Naive thymus-derived CD4-positive, alpha-beta T cell (primary cell): ENCODE measurements around the gene TFRC. TPM values are rescaled to one million over a fixed set of nuclear protein-coding genes. Genes with fewer than 3 reads are reported as not detected.
"Not testable (repeated sequence)": the region's sequence is repeated elsewhere in the genome, so short reads cannot be mapped to it uniquely, and the experiment has no call there.

ENCODE experiments used
- ATAC-seq: fragments of 150-1000 bp; cut with Tn5 transposase; 2 replicates; pipeline ENCODE4 v1.10.0; 2021; ENCODE audit warnings: mild to moderate bottlenecking, moderate library complexity
- CTCF ChIA-PET: fragments of 350-600 bp; sonication (Branson Sonifier 250); formaldehyde crosslinking; loops from one replicate; lab custom pipeline; 2021; ENCODE audit warnings: antibody characterized with exemption; lab: Charles Lee
- POLR2A ChIA-PET: fragments of 350-600 bp; sonication (Branson Sonifier 250); formaldehyde crosslinking; loops from one replicate; lab custom pipeline; 2021; ENCODE audit warnings: antibody characterized with exemption, inconsistent platforms; lab: Charles Lee
- DNase-seq, 9 donors: peaks; one replicate each; pipeline versions ENCODE4 v3.0.0 to v3.0.0-alpha.2; 2020 to 2022; ENCODE audit warnings: mixed read lengths in 1 of 9
- H3K27ac ChIP-seq: one replicate; pipeline ENCODE4 v1.7.0; 2013; ENCODE audit warnings: mild to moderate bottlenecking, low read depth, low read length, moderate library complexity
- H3K27me3 ChIP-seq, 2 donors: one replicate each; pipeline ENCODE4 v1.7.0; 2013; ENCODE audit warnings: low read length in 2 of 2, mild to moderate bottlenecking in 2 of 2, moderate library complexity in 2 of 2; ENCODE audit not compliant: control insufficient read depth in 2 of 2, insufficient read depth in 2 of 2
- H3K36me3 ChIP-seq, 3 experiments: 1 replicate in 2 of 3; 2 replicates in 1 of 3; pipeline ENCODE4 v1.7.0; 2013; ENCODE audit warnings: low read length in 3 of 3, mild to moderate bottlenecking in 3 of 3, moderate library complexity in 1 of 3; ENCODE audit not compliant: insufficient read depth in 3 of 3, control insufficient read depth in 2 of 3
- H3K4me1 ChIP-seq, 2 donors: one replicate each; pipeline ENCODE4 v1.7.0; 2013; ENCODE audit warnings: low read length in 2 of 2, mild to moderate bottlenecking in 2 of 2, moderate library complexity in 1 of 2; ENCODE audit not compliant: control insufficient read depth in 2 of 2, insufficient read depth in 2 of 2
- H3K4me3 ChIP-seq: 2 replicates; pipeline ENCODE4 v1.7.0; 2013; ENCODE audit warnings: mild to moderate bottlenecking, low read length
- H3K9me3 ChIP-seq, 3 experiments: 1 replicate in 2 of 3; 2 replicates in 1 of 3; pipeline ENCODE4 v1.7.0; 2013; ENCODE audit warnings: low read length in 3 of 3; ENCODE audit not compliant: control insufficient read depth in 2 of 3
- H3K27ac Mint-ChIP-seq, 9 donors: one replicate each; pipeline ENCODE4 v1.8.0; 2020 to 2022; ENCODE audit warnings: mixed read lengths in 9 of 9, mild to moderate bottlenecking in 8 of 9, moderate library complexity in 5 of 9, inconsistent platforms in 2 of 9
- H3K27me3 Mint-ChIP-seq, 5 donors: one replicate each; pipeline ENCODE4 v1.8.0; 2021 to 2022; ENCODE audit warnings: mixed read lengths in 5 of 5, mild to moderate bottlenecking in 1 of 5
- H3K36me3 Mint-ChIP-seq, 5 donors: one replicate each; pipeline ENCODE4 v1.8.0; 2020 to 2022; ENCODE audit warnings: mixed read lengths in 5 of 5, mild to moderate bottlenecking in 3 of 5, inconsistent platforms in 1 of 5
- H3K4me1 Mint-ChIP-seq, 7 donors: one replicate each; pipeline ENCODE4 v1.8.0; 2020 to 2022; ENCODE audit warnings: mixed read lengths in 7 of 7, mild to moderate bottlenecking in 3 of 7, inconsistent platforms in 1 of 7
- H3K4me3 Mint-ChIP-seq, 10 donors: one replicate each; pipeline ENCODE4 v1.8.0; 2020 to 2022; ENCODE audit warnings: mild to moderate bottlenecking in 10 of 10, mixed read lengths in 10 of 10, moderate library complexity in 6 of 10, inconsistent platforms in 2 of 10
- H3K9me3 Mint-ChIP-seq, 11 donors: one replicate each; pipeline ENCODE4 v1.8.0; 2020 to 2022; ENCODE audit warnings: mixed read lengths in 11 of 11, mild to moderate bottlenecking in 4 of 11, inconsistent platforms in 1 of 11, moderate library complexity in 1 of 11
- intact Hi-C, 2 donors: fragments of 100-400 bp; cut with micrococcal nuclease; formaldehyde crosslinking; loops; one replicate each; pipeline ENCODE4 v1.15.1; 2023
- polyA plus RNA-seq, 2 donors: library from polyadenylated mRNA; unstranded; fragments of 300-500 nt; fragmentation: Illumina TruSeq; gene quantifications; one replicate each; pipeline ENCODE4 v1.2.3, GENCODE V29; 2021
- total RNA-seq, 6 experiments: library from RNA in 5 of 6; stranded (reverse) in 5 of 6; gene quantifications; 1 replicate in 5 of 6; 2 replicates in 1 of 6; pipeline ENCODE4 v1.2.3 and lab custom pipeline; 2021 to 2026

TFRC gene
- total and polyA plus RNA-seq, 7 experiments from 2014 or later: 12.6 to 417 (median 60.2) TPM

DNA sequence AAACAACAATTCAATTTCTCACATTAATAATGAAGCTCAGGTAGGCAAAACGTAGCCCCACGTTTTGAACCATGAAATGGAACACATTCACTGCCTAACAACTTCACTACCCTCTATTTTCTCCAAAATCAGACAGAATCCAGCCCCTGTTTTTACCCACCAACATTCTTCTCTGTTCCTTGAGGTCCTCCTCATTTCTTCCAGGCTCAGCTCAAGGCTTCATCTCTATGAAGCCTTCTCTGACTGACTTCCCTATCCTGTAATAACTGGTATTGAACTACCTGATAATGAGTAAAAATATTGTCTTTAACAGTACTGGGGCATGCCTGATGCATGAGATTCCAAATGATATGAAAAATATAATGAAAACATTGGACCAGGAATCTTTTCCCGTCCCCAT is 2.2 kb downstream of the TFRC start:
- POLR2A ChIA-PET: interaction anchor here (1.6 to 5.8 kb wide), 2 partner anchors 100 to 139 kb away, joined by 3 to 40 read pairs; no protein-coding TSS in a partner anchor
- Mint-ChIP-seq H3K36me3 (peaks cover 0 to 36% (median 5%) of the 10 kb centered on the region in 5 donors), H3K4me1 (peaks cover 28 to 54% (median 44%) of the 10 kb centered on the region in 7 donors), H3K27me3 (no peaks in the 10 kb centered on the region), H3K27ac (peak overlapping the region; percentile 24 to 99 (median 94)), H3K4me3 (peak overlapping the region; percentile 89 to 100 (median 96)), H3K9me3 (peaks cover 0 to 4% (median 0%) of the 10 kb centered on the region in 11 donors)
- Histone ChIP-seq H3K4me3 (peak overlapping the region; percentile 30), H3K36me3 (peaks cover 0 to 16% (median 5%) of the 10 kb centered on the region in 3 experiments), H3K4me1 (peaks cover 21 to 25% of the 10 kb centered on the region in 2 donors), H3K27ac (peak overlapping the region; percentile 46), H3K9me3 (no peaks in the 10 kb centered on the region), H3K27me3 (no peaks in the 10 kb centered on the region)
- DNase-seq (no peak), ATAC-seq (no peak)
- CTCF ChIA-PET: interaction anchor here (2.2 kb wide), 1 partner anchor 117 kb away, joined by 13 read pairs; no protein-coding TSS in a partner anchor
- intact Hi-C loops: loop anchor here (2.0 to 10.0 kb wide), 6 partner anchors 117 to 661 kb away; partner anchors contain the start of genes RNF168 (in 2 of the 2), CEP19 (in 1 of the 2), NRROS (in 1 of the 2) and PIGX (in 1 of the 2)

- ATAC-seq (no peak), DNase-seq (no peak)
- CTCF ChIA-PET: interaction anchor here (0.6 to 7.7 kb wide), 5 partner anchors 82 to 327 kb away, joined by 3 to 209 read pairs (median 4); no protein-coding TSS in a partner anchor
- Mint-ChIP-seq H3K4me1 (peaks cover 27 to 64% (median 32%) of the 10 kb centered on the region in 7 donors), H3K27ac (peak overlapping the region in 3 of 9 donors; percentile 22 to 49 (median 23)), H3K27me3 (no peaks in the 10 kb centered on the region), H3K9me3 (peaks cover 0 to 1% (median 0%) of the 10 kb centered on the region in 11 donors), H3K4me3 (no peak overlapping the region), H3K36me3 (peaks cover 4 to 46% (median 19%) of the 10 kb centered on the region in 5 donors)
- Histone ChIP-seq H3K27me3 (no peaks in the 10 kb centered on the region), H3K36me3 (peaks cover 19 to 55% (median 40%) of the 10 kb centered on the region in 3 experiments), H3K27ac (no peak overlapping the region), H3K9me3 (no peaks in the 10 kb centered on the region), H3K4me3 (no peak overlapping the region), H3K4me1 (peaks cover 13 to 17% of the 10 kb centered on the region in 2 donors)
- POLR2A ChIA-PET: interaction anchor here (1.0 to 1.2 kb wide), 2 partner anchors 121 to 144 kb away, joined by 3 to 6 read pairs; no protein-coding TSS in a partner anchor
- intact Hi-C loops: no loop called here
These were observed 6.9 kb downstream of the TFRC start for GRCh38 chr3:196075013-196075412.

DNA sequence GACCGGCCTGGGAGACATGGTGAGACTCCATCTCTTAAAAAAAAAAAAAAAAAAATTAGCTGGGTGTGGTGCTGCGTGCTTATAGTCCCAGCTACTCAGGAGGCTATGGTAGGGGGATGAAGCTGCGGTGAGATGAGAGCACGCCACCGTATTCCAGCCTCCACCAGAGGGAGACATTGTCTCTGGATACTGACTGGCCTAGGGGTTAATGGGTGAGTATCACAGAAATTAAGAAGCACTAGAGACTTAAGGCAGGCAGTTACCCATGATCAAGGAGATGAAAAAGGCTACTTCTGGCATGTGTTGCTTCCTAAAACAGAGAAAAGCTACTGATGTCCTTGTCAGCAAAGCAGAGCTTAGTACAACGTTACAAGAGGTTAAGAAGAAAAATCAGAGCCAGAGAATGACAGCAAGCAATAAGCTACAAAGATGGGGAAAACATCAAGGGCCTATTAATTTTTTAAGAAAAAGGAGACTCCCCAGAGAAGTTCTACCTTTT is 8.6 kb downstream of the TFRC start:
- no peaks in the 10 kb centered on the region for H3K27me3 Mint-ChIP-seq
- POLR2A ChIA-PET: interaction anchor here (0.7 to 2.6 kb wide), 6 partner anchors 9 to 869 kb away, joined by 3 to 12 read pairs (median 3); partner anchors contain the start of gene NCBP2
- peaks cover 13 to 53% (median 18%) of the 10 kb centered on the region in 7 donors for H3K4me1 Mint-ChIP-seq
- intact Hi-C loops: loop anchor here (1.0 kb wide), 6 partner anchors 8 to 446 kb away; no protein-coding TSS in a partner anchor
- H3K9me3 Mint-ChIP-seq: peaks cover 0 to 1% (median 0%) of the 10 kb centered on the region in 11 donors
- DNase-seq (peak; percentile 33 to 81 (median 75)), ATAC-seq (peak; percentile 100)
- H3K4me3 Mint-ChIP-seq: peak overlapping the region in 1 of 10 donors; percentile 44
- peak overlapping the region in 6 of 9 donors; percentile 4 to 82 (median 54) for H3K27ac Mint-ChIP-seq
- CTCF ChIA-PET: interaction anchor here (0.6 to 7.7 kb wide), 18 partner anchors 9 to 163 kb away, joined by 3 to 209 read pairs (median 5); no protein-coding TSS in a partner anchor
- no peaks in the 10 kb centered on the region for H3K27me3 ChIP-seq
- H3K4me3 ChIP-seq: no peak overlapping the region
- peaks cover 4 to 41% (median 19%) of the 10 kb centered on the region in 5 donors for H3K36me3 Mint-ChIP-seq
- H3K4me1 ChIP-seq: peaks cover 7% of the 10 kb centered on the region in 2 donors
- H3K36me3 ChIP-seq: peaks cover 19 to 69% (median 45%) of the 10 kb centered on the region in 3 experiments
- no peaks in the 10 kb centered on the region for H3K9me3 ChIP-seq
- H3K27ac ChIP-seq: no peak overlapping the region

GRCh38 chr3:196072313-196072712 is 9.6 kb downstream of the TFRC start:
- H3K27ac Mint-ChIP-seq: peak overlapping the region in 1 of 9 donors; percentile 31
- H3K9me3 ChIP-seq: no peaks in the 10 kb centered on the region
- H3K9me3 Mint-ChIP-seq: peaks cover 0 to 1% (median 0%) of the 10 kb centered on the region in 11 donors
- CTCF ChIA-PET: interaction anchor here (1.7 to 7.7 kb wide), 6 partner anchors 8 to 141 kb away, joined by 4 to 209 read pairs (median 16); no protein-coding TSS in a partner anchor
- H3K4me3 ChIP-seq: no peak overlapping the region
- H3K27me3 Mint-ChIP-seq: no peaks in the 10 kb centered on the region
- ATAC-seq: no peak
- H3K36me3 Mint-ChIP-seq: peaks cover 4 to 45% (median 23%) of the 10 kb centered on the region in 5 donors
- H3K4me1 ChIP-seq: peaks cover 4 to 7% of the 10 kb centered on the region in 2 donors
- POLR2A ChIA-PET: interaction anchor here (0.6 to 2.6 kb wide), 4 partner anchors 8 to 126 kb away, joined by 4 to 12 read pairs (median 6); no protein-coding TSS in a partner anchor
- peaks cover 8 to 49% (median 13%) of the 10 kb centered on the region in 7 donors for H3K4me1 Mint-ChIP-seq
- intact Hi-C loops: no loop called here
- peaks cover 29 to 75% (median 52%) of the 10 kb centered on the region in 3 experiments for H3K36me3 ChIP-seq
- no peak for DNase-seq
- no peak overlapping the region for H3K4me3 Mint-ChIP-seq
- H3K27me3 ChIP-seq: no peaks in the 10 kb centered on the region
- no peak overlapping the region for H3K27ac ChIP-seq

DNA sequence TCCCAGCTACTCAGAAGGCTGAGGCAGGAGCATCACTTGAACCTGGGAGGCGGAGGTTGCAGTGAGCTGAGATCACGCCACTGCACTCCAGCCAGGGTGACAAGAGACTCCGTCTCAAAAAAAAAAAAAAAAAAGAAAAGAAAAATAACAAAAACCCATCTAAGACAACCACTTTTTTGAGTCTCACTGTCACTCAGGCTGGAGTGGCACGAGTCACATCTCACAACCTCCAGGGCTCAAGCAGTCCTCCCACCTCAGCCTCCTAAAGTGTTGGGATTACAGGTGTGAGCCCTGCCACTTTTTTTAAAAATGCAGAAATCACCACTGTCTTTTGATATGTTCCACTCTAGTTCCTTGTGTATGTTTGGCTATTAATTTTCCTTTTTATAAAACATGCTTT is 13.1 kb downstream of the TFRC start:
- DNase-seq, H3K9me3 ChIP-seq, H3K9me3 Mint-ChIP-seq, intact Hi-C loops, H3K4me1 ChIP-seq, ATAC-seq, H3K27ac ChIP-seq, H3K27me3 ChIP-seq, H3K4me3 Mint-ChIP-seq, H3K27ac Mint-ChIP-seq, H3K4me3 ChIP-seq, CTCF ChIA-PET, H3K27me3 Mint-ChIP-seq: not testable (repeated sequence)
- Mint-ChIP-seq H3K36me3 (peaks cover 4 to 57% (median 35%) of the 10 kb centered on the region in 5 donors), H3K4me1 (peaks cover 3 to 36% (median 8%) of the 10 kb centered on the region in 7 donors)
- POLR2A ChIA-PET: interaction anchor here (0.6 kb wide), 1 partner anchor 119 kb away, joined by 3 read pairs; no protein-coding TSS in a partner anchor
- peaks cover 50 to 89% (median 64%) of the 10 kb centered on the region in 3 experiments for H3K36me3 ChIP-seq

- intact Hi-C loops: no loop called here
- H3K27me3 ChIP-seq: no peaks in the 10 kb centered on the region
- DNase-seq (no peak), ATAC-seq (no peak)
- H3K27me3 Mint-ChIP-seq: no peaks in the 10 kb centered on the region
- no peaks in the 10 kb centered on the region for H3K9me3 ChIP-seq
- H3K4me1 Mint-ChIP-seq: peaks cover 0 to 30% (median 4%) of the 10 kb centered on the region in 7 donors
- H3K27ac ChIP-seq: no peak overlapping the region
- H3K4me3 Mint-ChIP-seq: no peak overlapping the region
- peaks cover 3 to 54% (median 34%) of the 10 kb centered on the region in 5 donors for H3K36me3 Mint-ChIP-seq
- peaks cover 51 to 87% (median 65%) of the 10 kb centered on the region in 3 experiments for H3K36me3 ChIP-seq
- H3K27ac Mint-ChIP-seq: no peak overlapping the region
- CTCF ChIA-PET: no interaction called here
- H3K4me1 ChIP-seq: no peaks in the 10 kb centered on the region
- POLR2A ChIA-PET: interaction anchor here (1.3 kb wide), 1 partner anchor 18 kb away, joined by 4 read pairs; no protein-coding TSS in a partner anchor
- no peaks in the 10 kb centered on the region for H3K9me3 Mint-ChIP-seq
- H3K4me3 ChIP-seq: no peak overlapping the region
These were observed 14.5 kb downstream of the TFRC start for GRCh38 chr3:196067439-196067838.
